ENCODE results near the gene EHD4.

Gene EHD4

DNA sequence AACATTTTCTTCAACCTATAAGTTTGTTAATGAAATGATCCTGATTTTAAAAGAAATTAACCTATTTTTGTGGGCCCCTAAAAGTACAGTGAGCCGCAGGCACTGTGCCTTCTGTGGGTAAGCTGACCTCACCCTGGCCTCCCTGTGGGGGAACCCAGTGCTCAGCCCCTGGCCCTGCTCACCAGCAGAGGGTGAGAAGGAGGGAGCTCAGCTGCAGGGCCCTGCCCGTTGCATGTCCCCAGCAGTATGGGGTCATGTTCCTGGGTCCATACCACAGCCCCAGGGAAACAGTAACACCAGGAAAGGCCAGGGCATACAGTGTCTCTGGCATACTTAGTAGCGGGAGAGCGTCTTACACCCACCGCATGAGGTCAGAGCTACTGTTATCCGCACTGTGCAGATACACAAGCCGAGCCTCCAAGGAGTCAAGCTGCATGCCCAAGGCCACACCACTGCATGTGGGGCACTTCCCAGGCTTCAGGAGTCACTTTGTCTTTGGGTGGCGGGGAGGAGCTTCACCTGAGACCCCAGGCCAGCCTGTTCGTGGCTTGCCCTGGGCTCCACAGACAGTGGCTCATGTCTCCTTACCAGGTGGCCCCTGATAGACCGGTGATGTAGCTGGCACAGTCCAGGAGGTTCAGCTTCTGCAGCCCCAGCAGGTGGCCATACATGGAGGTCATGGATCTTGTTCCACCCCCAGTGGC is 22.6 kb upstream of the EHD4 start:
- no peak for DNase-seq

- no peak for DNase-seq
Measured at GRCh38 chr15:41994171-41994650, 21.9 kb upstream of the EHD4 start.

- DNase-seq = no peak
Measured at GRCh38 chr15:41993472-41994170, 21.3 kb upstream of the EHD4 start.

DNA sequence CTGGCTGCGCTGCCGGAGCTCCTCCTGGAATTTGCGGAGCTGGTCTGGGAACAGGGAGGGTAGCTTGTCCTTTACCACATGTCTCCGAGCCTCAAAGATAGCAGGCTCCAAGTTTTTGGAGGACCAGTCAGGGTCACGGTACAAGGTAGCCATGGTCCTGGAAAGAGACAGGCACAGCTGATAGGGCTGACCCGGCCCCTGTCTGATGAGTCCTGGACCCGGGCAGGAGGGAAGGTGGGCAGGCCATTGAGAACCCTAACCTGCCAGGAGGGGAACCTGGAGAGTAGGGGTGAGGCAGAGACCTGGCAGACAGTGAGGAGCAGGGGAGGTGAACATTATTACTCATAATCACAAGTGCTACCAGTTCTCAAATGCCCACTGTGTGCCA is 20.4 kb upstream of the EHD4 start:
- no peak for DNase-seq

DNA sequence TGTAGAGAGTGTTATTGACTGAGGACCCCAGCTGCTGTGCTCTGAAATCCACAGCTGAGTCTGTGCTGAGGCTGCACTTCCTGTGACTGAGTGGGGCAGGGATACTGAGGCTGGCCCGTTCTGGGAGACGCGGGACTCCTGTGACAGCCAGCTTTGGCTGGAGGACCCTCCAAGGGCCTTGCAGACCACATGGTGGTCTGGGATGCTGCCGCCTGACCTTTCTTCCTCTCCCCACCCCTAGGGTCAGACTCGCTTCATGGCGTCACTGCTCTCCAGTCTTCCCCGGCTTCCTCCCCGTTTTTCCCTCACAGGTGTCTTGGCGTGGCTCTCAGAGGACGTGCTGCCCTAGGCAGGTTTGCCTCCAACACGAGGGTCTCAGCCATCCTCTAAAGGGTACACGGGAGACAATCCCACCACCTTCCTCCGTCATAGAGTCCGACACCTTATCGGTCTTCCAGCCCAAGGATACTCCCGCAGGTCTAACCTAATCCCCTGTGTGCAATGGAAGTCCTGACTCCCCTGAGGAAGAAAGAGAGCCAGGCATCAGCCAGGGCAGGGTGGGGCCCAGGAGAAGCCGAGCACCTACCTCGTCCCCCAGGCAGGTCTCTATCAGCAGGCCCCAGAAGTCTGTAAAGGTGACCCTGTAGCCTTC is 19.9 kb upstream of the EHD4 start:
- DNase-seq = no peak

GRCh38 chr15:41990691-41991090 is 18.3 kb upstream of the EHD4 start:
- DNase-seq = no peak

DNA sequence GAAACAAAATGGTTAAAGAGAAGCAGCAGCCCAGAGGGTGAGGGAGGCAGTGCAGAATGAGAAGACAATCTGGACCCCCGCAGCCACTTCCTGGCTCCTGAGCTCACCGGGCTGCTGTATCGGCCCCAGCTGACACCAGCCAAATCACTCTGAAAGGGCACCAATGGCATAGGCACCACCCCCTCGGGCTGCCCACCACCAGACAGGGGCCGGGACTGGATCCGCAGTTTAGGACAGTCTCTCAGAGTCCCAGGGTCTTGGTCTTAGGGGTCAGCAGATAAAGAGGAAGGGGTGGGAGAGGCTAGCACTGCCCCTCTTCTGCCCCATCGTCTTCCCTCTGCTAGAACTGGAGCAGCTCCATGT is 17.9 kb upstream of the EHD4 start:
- no peak for DNase-seq

DNA sequence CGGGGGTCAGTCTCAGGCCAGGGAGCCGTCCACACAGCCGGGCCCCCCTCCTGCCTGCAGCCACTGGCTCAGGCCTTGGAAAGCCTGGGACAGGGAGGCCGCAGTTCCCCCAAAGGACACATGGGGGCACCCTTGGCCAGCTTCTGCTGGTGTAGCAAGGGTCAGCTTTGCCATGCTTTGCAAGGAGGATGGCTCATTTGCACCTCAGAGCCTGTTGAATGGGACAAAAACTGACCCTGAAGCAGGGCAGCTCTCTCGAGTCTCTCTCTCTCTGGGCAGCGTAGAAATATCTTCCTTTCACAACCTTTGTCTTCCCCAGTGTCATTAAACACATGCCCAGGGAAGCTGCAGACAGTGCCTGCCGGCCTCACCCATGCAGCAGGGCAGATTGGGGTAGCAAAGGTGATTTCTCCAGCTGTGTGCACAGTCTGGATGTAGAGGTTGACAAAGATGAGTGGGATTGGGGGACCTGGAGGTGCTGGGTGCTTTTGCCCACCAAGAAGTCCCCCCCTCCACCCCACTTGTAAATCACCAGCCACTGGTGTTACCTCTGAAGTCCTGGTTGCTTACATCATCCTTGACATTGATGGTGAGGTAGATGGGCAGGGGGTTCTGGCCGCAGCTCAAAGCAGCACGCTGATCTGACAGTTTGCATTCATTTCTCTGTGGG is 17.4 kb upstream of the EHD4 start:
- DNase-seq = peak; percentile 66

GRCh38 chr15:41988896-41989572 is 16.7 kb upstream of the EHD4 start:
- DNase-seq = no peak

DNA sequence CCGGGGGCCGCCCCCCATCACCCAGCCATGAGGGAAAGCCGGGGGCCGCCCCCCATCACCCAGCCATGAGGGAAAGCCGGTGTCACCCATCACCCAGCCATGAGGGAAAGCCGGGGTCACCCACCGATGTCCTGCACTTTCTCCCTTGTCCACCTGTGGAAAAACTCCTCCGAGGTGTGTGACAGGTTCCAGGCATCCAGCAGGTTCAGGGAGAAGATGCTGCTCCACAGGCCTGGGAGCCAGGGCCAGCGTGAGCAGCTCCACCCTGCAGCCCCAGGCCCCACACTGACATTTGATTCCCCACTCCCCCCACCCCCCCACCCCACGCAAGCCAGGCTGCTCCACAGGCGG is 15.5 kb upstream of the EHD4 start:
- DNase-seq = no peak

GRCh38 chr15:41987246-41987924 is 15.0 kb upstream of the EHD4 start:
- no peak for DNase-seq

DNA sequence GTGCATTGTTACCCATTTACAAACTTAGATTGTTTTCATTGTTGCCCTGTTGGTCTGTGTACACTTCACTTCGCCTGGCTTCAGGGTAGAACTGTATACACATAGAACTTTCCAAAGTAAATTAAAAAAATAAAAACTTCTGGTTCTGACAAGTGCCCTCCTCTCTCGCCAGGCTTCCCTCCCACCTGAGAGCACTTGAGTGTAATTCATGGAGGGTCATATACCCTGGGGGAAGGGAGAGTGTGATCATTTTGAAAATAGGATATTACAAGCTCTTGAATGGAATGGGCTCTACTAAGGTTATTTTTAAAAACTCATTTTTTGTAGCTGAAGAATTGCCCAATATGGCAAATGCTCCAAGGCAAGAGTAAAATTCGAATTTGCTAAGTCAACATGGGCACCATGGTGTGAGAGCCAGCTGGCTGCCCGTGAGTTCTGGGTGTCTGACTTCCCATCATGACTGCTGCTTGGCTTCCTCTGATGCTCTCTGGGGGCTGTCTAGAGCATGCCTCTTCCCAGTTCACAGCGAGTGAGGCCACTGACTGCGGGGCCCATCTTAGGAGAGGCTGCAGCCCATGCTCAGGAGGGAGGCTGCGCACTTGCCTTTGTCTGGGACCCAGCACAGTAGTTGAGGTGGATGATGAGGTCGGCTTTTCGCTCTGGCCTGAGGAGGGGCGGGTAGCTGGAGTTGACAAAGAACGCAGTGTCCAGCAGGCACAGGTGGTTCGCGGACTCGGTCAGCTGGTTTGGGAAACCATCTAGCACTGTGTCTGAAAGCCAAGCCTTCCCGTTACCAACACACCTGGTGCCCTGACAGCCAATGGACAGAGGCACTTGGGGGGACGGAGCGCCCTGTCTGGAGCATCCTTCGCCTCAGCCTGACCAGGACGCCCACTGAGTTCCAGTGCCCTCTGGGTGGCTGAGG is 13.1 kb upstream of the EHD4 start:
- DNase-seq = no peak

GRCh38 chr15:41984622-41985021 is 12.3 kb upstream of the EHD4 start:
- no peak for DNase-seq

- DNase-seq = no peak
Measured at GRCh38 chr15:41983621-41984571, 11.5 kb upstream of the EHD4 start.

DNA sequence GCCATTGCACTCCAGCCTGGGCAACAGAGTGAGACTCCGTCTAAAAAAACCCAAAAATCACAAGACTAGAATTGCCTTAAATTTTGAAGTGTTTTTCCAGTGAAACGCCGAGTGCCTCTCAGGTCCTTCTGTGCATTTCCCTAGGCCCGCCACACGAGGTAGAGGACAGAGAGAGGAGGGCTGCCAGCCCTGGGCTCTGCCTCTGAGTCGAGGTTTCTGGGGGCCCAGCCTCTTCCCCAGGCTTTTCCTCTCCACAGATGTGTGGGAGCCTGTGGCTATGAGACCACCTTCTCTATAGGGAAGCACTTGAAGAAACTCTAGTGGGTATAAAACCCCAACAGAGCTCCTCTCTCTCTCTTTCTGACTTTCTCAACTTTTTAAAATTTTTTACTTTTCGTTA is 10.9 kb upstream of the EHD4 start:
- DNase-seq = no peak

DNA sequence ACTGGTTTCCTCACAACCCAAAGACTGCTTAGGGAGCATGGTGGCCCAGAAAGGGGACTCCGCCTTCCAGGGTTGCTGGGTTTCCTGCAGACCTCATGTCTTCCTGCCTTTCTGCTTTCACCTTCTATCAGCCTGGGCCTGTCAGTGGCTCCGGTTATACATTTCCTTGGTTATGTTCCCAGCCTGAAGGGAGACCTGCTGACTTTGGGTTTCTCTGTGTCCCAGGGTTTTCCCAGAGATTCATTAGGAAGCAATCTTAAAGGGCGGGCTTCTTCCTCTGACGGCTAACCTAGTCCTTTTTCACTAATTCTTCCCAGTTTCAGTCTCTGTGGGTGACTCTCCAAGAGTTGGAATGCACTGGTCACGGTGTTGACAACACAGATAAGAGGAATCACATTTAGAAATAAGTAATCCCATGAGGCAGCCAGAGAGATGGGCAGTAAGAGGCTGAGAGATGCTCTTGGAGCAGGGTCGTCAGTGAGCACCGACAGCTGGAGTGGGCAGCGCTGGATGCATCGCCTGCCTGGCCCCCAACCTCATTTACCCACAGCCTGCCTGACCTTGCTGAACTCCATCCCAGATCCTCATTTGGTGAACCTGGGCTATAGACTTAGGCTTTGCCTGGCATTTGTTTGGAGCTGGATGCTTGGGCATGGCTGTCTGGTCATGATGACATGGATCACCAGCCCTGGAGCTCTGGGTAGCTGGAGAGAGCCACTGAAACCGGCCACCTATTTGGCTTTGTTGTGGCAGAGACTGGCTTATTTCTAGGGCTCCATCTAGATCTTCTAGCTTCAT is 10.0 kb upstream of the EHD4 start:
- no peak for DNase-seq

DNA sequence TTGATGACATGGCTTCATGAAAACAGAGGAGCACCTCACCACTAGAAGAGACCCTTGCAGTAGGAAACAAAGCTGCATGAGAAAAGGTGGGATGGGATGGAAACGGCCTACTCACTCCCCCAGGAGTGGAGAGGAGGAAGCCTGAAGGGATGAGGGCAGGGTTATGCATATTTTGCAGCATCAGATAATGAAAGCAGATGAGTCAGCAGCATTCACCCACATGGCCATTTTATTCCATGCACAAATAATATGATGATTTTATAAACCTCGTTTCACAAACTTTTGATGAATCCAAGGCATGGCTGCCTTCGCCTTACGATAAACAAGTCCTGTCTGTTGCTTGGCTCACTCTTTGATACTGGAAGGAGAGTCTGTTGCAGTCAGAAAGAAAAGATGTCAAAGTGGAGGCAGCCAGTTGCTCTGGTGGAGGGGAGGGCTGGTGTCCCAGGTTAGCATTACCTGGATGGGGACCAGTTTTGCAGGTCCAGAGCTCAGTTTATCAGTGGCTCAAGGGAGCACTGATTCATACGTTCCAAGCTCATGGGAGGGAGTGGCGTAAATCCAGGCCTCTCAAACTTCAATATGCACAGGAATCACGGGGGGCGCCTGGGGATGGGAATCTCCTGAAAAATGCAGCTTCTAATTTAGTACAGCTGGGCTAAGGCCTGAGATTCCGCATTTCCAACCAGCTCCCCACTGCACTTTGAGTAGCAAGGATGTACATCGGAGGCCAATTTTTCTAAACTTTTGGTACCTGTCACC is 9.2 kb upstream of the EHD4 start:
- no peak for DNase-seq

GRCh38 chr15:41980654-41981323 is 8.4 kb upstream of the EHD4 start:
- DNase-seq = no peak
